Measurements from ENCODE around the gene IL10RA.

Gene IL10RA

GRCh38 chr11:117997823-117998579 is 11.8 kb downstream of the IL10RA start:
- DNase-seq (ENCODE audit: low spot score): peak; percentile 65
- in situ Hi-C loops (cut with MboI; ENCODE audit: low pct_unique_long_range_greater_than_20kb, low sequenced_read_pairs, unreplicated experiment): no loop called here
- no peak for TF ChIP-seq CTCF (IDR thresholded peaks at IDR 0.05; ENCODE audit: extremely low read depth, insufficient read depth, missing control alignments)

GRCh38 chr11:117998664-117999353 is 12.6 kb downstream of the IL10RA start:
- DNase-seq (ENCODE audit: low spot score): no peak
- in situ Hi-C loops (cut with MboI; ENCODE audit: low pct_unique_long_range_greater_than_20kb, low sequenced_read_pairs, unreplicated experiment): no loop called here
- TF ChIP-seq CTCF (IDR thresholded peaks at IDR 0.05; ENCODE audit: extremely low read depth, insufficient read depth, missing control alignments): no peak

GRCh38 chr11:117999354-117999993 is 13.3 kb downstream of the IL10RA start:
- no peak for TF ChIP-seq CTCF (IDR thresholded peaks at IDR 0.05; ENCODE audit: extremely low read depth, insufficient read depth, missing control alignments)
- in situ Hi-C loops (cut with MboI; ENCODE audit: low pct_unique_long_range_greater_than_20kb, low sequenced_read_pairs, unreplicated experiment): no loop called here

GRCh38 chr11:118000067-118000849 is 14.1 kb downstream of the IL10RA start:
- no peak for DNase-seq (ENCODE audit: low spot score)
- TF ChIP-seq CTCF (IDR thresholded peaks at IDR 0.05; ENCODE audit: extremely low read depth, insufficient read depth, missing control alignments): no peak
- in situ Hi-C loops (cut with MboI; ENCODE audit: low pct_unique_long_range_greater_than_20kb, low sequenced_read_pairs, unreplicated experiment): no loop called here

More at GRCh38 chr11:117999354-117999993, 13.3 kb downstream of the IL10RA start:
- DNase-seq (ENCODE audit: low spot score): no peak

- TF ChIP-seq CTCF (IDR thresholded peaks at IDR 0.05; ENCODE audit: extremely low read depth, insufficient read depth, missing control alignments): no peak
- in situ Hi-C loops (cut with MboI; ENCODE audit: low pct_unique_long_range_greater_than_20kb, low sequenced_read_pairs, unreplicated experiment): no loop called here
- no peak for DNase-seq (ENCODE audit: low spot score)
Observed at GRCh38 chr11:118000850-118001228, 14.6 kb downstream of the IL10RA start.

GRCh38 chr11:118001494-118001971 is 15.3 kb downstream of the IL10RA start:
- in situ Hi-C loops (cut with MboI; ENCODE audit: low pct_unique_long_range_greater_than_20kb, low sequenced_read_pairs, unreplicated experiment): no loop called here
- TF ChIP-seq CTCF (IDR thresholded peaks at IDR 0.05; ENCODE audit: extremely low read depth, insufficient read depth, missing control alignments): no peak
- DNase-seq (ENCODE audit: low spot score): no peak

Measured in GM13977 (cell line).